Memory B cell (primary cell): ENCODE results near the gene SH3PXD2B.

Source experiments
- ATAC-seq: fragments of 150-1000 bp; cut with Tn5 transposase; 2 replicates; pipeline ENCODE4 v1.10.0; 2021; ENCODE audit warnings: low read depth, mild to moderate bottlenecking, moderate library complexity
- DNase-seq, 2 donors: peaks; one replicate each; pipeline ENCODE4 v3.0.0; 2022; ENCODE audit warnings: low spot score in 2 of 2
- H3K27ac Mint-ChIP-seq: one replicate; pipeline ENCODE4 v1.8.0; 2022; ENCODE audit warnings: mild to moderate bottlenecking, moderate library complexity, mixed read lengths
- H3K27me3 Mint-ChIP-seq: one replicate; pipeline ENCODE4 v1.8.0; 2022; ENCODE audit warnings: mixed read lengths
- H3K36me3 Mint-ChIP-seq: one replicate; pipeline ENCODE4 v1.8.0; 2022; ENCODE audit warnings: mild to moderate bottlenecking, mixed read lengths
- H3K4me1 Mint-ChIP-seq: one replicate; pipeline ENCODE4 v1.8.0; 2022; ENCODE audit warnings: mixed read lengths
- H3K4me3 Mint-ChIP-seq: one replicate; pipeline ENCODE4 v1.8.0; 2022; ENCODE audit warnings: mild to moderate bottlenecking, moderate library complexity, mixed read lengths
- H3K9me3 Mint-ChIP-seq: one replicate; pipeline ENCODE4 v1.8.0; 2022; ENCODE audit warnings: mixed read lengths

Gene SH3PXD2B

DNA sequence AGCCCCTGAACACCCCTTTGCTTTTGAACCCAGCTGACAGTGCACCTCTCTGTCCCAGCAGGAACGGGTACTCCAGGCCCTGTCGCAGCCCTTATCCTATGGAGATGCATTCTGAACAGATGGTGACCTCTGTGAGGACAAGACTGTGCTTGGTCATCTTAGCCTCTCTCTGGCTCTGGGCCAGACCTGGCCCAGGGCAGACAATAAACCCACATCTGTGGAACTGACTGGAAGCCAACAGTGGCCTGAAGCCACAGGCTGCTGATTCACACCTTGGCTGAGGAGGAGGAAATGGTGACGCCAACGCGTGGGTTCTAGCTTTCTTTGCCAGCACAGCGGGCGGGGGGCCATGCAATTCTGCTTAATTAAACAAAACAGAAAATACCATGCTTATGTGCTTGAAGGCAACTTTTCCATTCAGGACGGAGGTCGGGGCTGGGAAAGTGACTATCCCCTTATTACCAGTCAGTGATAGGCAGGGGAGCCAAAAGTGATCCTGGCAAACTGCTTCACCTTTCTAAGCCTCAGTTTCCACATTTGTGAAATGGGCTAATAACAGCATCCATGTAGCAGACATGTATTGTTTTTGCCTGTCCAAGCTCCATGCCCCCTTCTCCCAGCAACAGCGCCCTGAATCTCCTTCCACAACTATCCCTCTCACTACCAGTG, 10.8 kb downstream of the SH3PXD2B start:
- Mint-ChIP-seq H3K4me3 (no peak overlapping the region), H3K27me3 (peaks cover 7% of the 10 kb centered on the region), H3K27ac (no peak overlapping the region), H3K9me3 (no peaks in the 10 kb centered on the region), H3K4me1 (no peaks in the 10 kb centered on the region), H3K36me3 (no peaks in the 10 kb centered on the region)
- ATAC-seq = no peak
- DNase-seq = no peak

DNA sequence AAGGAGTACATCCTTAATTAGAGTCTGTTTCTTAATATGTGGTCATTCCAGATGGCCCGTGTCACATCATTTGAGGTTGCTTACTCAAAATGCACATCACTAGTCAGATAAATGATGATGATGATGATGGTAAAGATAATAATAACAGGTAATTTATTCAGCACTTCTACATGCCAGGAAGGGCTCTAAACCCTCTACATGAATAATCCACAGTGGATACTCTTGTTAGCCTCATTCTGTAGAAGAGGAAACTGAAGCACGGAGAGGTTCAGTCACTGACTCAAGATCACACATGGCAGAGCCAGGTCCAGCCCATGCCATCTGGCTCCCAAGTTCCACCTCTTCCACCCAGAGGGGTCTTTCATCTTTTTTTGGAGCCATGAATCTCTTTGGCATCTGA, 11.7 kb downstream of the SH3PXD2B start:
- DNase-seq = no peak
- no peak overlapping the region for H3K27ac Mint-ChIP-seq
- ATAC-seq = no peak
- H3K9me3 Mint-ChIP-seq = no peaks in the 10 kb centered on the region
- no peaks in the 10 kb centered on the region for H3K4me1 Mint-ChIP-seq
- no peak overlapping the region for H3K4me3 Mint-ChIP-seq
- no peaks in the 10 kb centered on the region for H3K36me3 Mint-ChIP-seq
- peaks cover 8% of the 10 kb centered on the region for H3K27me3 Mint-ChIP-seq

DNA sequence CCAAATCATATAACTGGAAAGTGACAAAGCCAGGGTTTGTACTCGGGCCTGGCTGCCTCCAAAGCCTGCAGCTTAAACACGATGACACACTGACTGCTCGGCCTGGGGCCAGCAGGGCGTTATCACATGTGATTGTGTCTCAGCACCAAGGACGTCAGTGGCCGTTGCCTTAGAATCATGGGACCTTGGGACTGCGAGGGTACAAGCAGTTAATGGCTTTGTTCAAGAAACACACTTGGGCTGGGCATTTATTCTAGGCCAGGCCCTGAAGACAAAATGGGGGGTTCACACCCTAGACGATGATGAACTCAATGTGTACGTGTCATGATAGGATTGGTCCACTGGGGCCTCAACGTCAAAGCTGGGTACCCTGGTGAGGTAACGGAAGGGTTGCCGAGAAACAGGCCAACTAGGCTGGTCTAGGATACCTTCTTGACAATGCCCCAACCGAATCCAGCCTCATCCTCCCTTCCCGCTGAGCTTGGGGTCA, 13.0 kb downstream of the SH3PXD2B start:
- Mint-ChIP-seq H3K36me3 (no peaks in the 10 kb centered on the region), H3K27ac (no peak overlapping the region), H3K4me1 (no peaks in the 10 kb centered on the region), H3K4me3 (no peak overlapping the region), H3K27me3 (peaks cover 8% of the 10 kb centered on the region), H3K9me3 (no peaks in the 10 kb centered on the region)
- ATAC-seq = no peak
- DNase-seq = no peak

DNA sequence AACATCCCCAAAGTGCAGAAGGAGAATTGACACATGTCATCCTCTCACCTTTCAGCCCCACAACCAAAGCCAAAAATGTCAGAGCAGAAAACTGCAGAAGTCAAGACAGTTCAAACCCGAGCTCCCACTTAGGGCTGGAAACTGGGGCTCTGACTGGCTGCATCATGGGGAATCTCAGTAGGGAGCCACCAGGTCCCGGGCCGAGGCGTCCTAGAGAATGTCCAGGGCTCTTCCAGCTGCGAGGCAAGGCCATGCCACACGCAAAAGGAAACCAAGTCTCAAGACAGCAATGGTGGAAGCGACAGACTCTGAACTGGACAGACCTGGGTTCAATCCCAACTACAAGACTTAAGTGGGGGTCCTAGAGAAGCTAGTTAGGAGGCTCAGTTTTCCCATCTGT, 13.8 kb downstream of the SH3PXD2B start:
- no peaks in the 10 kb centered on the region for H3K4me1 Mint-ChIP-seq
- no peak overlapping the region for H3K4me3 Mint-ChIP-seq
- H3K27ac Mint-ChIP-seq = no peak overlapping the region
- DNase-seq (no peak), ATAC-seq (no peak)
- peaks cover 8% of the 10 kb centered on the region for H3K27me3 Mint-ChIP-seq
- no peaks in the 10 kb centered on the region for H3K36me3 Mint-ChIP-seq
- no peaks in the 10 kb centered on the region for H3K9me3 Mint-ChIP-seq

DNA sequence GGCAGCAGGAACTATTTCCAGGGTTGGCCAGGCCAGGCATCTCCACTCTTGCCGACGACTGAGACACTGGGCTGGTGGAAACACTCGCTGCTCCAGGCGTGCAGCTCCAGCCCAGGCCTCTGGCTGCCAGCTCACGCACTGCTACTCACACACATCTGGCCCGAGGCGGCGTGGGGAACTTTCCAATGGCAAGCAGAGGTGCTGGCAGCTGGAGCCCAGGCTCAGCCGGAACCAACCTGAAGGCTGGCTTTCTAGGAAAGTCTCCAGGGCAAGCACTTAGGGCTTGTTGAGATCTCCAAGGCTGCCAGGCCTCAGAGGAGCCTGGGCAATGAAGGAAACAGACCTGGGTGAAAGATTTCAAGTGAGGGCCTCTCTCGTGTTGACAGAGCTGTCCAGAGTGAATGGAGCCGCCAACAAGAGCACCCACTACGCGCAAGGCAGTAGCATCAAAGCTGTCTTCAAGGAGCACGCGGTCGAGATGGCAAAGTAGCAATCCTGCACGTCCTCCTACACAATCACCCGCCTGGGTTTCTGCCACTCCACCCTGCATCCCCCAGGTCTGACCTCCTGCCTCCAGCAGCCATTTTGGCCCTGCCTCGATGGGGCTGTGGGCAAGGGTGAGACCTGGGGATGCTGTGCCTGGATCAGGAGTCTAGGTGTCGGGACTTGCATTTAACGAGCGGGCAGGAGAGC, 14.4 kb downstream of the SH3PXD2B start:
- ATAC-seq (no peak), DNase-seq (no peak)
- Mint-ChIP-seq H3K9me3 (no peaks in the 10 kb centered on the region), H3K27me3 (peaks cover 7% of the 10 kb centered on the region), H3K4me1 (no peaks in the 10 kb centered on the region), H3K27ac (no peak overlapping the region), H3K4me3 (no peak overlapping the region), H3K36me3 (no peaks in the 10 kb centered on the region)

DNA sequence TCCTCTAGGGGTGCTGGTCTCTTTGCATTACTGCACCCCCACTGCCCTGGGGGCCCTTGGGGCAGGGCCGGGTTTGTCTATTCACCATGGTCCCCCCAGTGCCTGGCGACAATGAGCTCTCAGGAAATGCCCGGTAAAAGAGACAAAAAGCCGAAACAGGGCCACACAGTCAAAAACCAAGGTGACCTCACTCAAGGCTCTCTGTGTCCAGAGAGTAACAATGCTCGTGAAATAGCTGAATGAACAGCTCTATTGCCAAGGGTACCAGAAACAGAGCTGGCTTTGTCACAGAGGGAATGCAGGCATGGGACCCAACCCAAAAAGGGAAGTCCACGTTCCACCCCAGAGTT, 16.0 kb downstream of the SH3PXD2B start:
- Mint-ChIP-seq H3K9me3 (no peaks in the 10 kb centered on the region), H3K36me3 (no peaks in the 10 kb centered on the region), H3K4me3 (no peak overlapping the region), H3K27ac (no peak overlapping the region), H3K27me3 (peaks cover 6% of the 10 kb centered on the region), H3K4me1 (no peaks in the 10 kb centered on the region)
- DNase-seq = no peak
- ATAC-seq = no peak

DNA sequence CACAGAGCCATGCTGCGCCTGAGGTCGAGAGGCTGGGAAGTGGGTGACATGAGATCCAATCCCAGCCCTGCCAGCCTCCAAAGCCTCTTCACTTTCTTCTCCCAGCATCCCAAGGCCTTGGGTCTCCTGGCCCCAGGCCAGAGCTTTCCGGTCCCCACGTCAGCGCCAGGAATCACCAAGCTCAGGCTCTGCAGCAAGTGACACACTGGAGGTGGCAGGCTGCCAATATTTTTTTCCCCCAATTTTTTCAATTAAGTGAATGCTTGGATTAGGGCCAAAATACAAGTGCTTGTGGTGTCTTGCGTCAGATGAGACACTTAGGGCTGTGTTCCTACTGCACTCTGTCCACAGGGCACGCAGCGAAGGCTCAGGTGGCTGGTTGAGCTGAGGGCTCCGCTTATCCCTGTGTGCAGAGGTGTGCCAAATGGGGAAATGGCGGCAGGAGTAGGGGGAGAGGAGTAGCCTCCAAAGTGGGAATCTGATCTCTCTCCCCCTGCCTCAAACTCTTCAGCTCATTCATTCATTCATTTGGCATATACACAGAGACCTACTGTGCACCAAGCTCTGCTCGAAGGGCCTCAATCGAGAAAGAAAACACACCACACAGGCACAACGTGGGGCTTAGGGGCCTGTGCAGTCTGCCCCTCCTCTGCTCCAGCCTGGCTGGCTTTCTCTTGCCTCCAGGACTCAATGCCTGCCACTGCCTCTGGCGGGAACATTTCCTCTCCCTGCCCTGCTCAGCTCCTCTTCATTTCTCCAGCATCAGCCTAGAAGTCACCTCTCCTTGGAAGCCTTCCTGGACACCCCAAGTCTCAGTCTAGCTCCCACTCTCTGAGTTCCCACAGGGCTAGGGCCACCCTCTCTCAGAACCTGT, 16.6 kb downstream of the SH3PXD2B start:
- H3K9me3 Mint-ChIP-seq = no peaks in the 10 kb centered on the region
- H3K4me3 Mint-ChIP-seq = no peak overlapping the region
- H3K36me3 Mint-ChIP-seq = no peaks in the 10 kb centered on the region
- peaks cover 6% of the 10 kb centered on the region for H3K27me3 Mint-ChIP-seq
- no peak overlapping the region for H3K27ac Mint-ChIP-seq
- no peak for ATAC-seq
- H3K4me1 Mint-ChIP-seq = no peaks in the 10 kb centered on the region
- DNase-seq = no peak

DNA sequence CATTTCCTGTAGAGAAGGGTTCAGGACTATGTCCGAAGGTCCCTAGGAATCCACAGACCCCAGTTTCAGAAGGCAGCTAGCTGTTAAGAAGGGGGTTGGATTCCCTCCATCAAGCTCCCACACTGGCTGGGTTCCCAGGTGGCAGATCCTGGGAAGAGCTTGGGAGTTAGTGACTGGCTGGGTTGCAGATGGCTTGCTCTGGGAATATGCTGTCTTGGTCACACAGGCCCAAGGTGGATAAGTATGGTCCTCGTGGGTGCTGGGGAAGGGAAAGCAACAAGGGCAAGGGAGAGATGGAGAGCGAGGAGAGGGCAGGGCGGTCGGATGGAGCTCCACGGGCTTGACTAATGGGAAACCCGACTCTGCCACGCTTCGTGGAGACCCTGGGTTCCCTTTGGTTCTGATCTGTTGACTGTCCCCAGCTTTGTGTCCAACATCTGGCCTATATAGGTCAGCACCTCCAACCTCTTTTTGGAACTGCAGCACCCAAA, 17.4 kb downstream of the SH3PXD2B start:
- DNase-seq = no peak
- Mint-ChIP-seq H3K27ac (no peak overlapping the region), H3K9me3 (no peaks in the 10 kb centered on the region), H3K4me3 (no peak overlapping the region), H3K27me3 (peaks cover 6% of the 10 kb centered on the region), H3K36me3 (no peaks in the 10 kb centered on the region), H3K4me1 (no peaks in the 10 kb centered on the region)
- ATAC-seq = no peak

DNA sequence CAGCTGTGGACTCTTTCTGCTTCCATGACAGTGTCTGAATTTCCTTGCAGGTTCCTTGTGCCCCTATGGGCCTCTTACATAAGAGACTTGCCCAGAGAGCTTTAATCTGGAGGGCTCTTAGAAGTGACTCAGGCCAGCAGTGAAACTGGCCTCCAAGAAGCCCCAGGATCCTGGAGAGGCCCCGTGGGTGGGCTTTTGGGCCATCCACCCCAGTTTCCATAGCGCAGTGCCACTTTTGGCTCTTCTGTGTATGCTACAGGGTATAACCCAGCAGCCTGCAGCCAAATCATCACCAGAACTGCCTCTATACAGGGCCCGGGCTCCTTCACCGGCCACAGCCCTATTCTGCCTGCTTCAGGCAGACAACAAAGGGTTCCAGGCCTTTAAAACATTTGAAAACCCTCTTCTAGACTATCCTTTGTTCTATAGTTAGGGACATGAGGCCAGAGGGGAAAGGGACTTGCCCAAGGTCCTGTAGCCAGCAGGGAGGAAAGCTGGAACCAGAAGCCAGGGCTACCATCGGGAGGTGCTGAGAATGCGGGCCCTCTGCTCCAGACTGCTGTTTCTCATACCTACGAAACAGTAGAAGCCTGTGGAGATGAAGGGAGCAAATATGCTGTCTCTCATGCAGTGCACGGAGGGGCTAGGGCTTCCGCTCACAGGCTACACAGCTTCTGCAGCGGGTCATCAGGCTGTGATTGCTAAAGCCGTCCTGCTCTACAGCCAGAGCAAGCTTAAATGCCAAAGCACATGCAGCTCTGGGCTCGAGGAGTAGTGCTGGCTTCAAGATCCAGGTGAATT, 18.0 kb downstream of the SH3PXD2B start:
- Mint-ChIP-seq H3K4me1 (no peaks in the 10 kb centered on the region), H3K4me3 (no peak overlapping the region)

DNA sequence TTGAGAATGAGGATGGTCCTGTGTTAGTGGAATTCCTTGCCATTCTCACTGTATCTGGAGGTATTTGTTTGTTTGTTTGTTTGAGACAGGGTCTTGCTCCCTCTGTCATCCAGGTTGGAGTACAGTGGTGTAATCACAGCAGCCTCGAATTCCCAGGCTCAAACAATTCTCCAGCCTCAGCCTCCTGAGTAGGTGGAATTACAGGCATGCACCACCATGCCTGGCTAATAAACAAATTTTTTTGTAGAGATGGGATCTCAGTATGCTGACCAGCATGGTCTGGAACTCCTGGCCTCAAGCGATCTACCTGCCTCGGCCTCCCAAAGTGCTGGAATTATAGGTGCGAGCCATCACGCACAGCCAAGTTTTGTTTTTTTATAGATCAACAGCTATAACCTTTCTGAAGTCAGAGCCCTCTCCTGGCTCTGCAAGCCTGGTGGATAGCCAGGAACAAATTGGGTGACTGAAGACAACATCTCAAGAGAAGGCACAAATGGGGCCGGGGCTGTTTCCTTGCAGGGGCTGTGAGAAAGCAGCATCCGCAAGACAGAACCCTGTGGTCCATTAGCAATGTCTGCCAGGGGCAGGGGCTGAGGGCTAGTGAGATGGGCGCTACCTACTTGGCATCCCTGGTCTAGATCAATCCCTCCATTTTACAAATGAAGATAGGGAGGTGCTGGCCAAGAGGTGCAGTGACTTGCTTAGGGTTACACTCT, 18.8 kb downstream of the SH3PXD2B start:
- no peak overlapping the region for H3K4me3 Mint-ChIP-seq
- no peaks in the 10 kb centered on the region for H3K4me1 Mint-ChIP-seq
- H3K9me3 Mint-ChIP-seq = no peaks in the 10 kb centered on the region
- DNase-seq (no peak), ATAC-seq (no peak)
- H3K27ac Mint-ChIP-seq = no peak overlapping the region
- H3K27me3 Mint-ChIP-seq = peaks cover 6% of the 10 kb centered on the region
- H3K36me3 Mint-ChIP-seq = no peaks in the 10 kb centered on the region

More for the DNA sequence above, 18.0 kb downstream of the SH3PXD2B start:
- ATAC-seq (no peak), DNase-seq (no peak)
- Mint-ChIP-seq H3K27ac (no peak overlapping the region), H3K9me3 (no peaks in the 10 kb centered on the region), H3K36me3 (no peaks in the 10 kb centered on the region), H3K27me3 (peaks cover 6% of the 10 kb centered on the region)

DNA sequence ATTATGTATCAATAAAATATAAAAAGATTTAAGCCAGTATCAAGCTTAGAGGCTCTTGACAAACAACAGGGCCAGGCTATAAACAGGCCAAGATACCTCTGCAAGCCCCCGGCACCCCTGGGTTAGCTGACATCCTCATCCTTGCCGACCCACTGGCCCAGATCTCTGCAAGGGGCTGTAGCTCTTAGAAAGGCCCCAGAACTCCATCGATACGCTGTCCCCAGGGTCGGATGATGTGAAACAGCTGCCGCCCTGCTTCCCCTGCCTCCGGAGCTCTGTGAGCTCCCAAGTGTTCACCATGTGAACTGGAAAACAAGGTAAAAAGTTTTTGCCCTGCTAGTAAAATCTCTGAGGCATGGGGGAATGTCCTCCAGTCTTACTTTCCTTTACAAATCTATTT, 20.1 kb downstream of the SH3PXD2B start:
- Mint-ChIP-seq H3K36me3 (no peaks in the 10 kb centered on the region), H3K9me3 (no peaks in the 10 kb centered on the region), H3K4me3 (no peak overlapping the region), H3K27ac (no peak overlapping the region), H3K27me3 (peaks cover 6% of the 10 kb centered on the region), H3K4me1 (no peaks in the 10 kb centered on the region)
- no peak for DNase-seq
- no peak for ATAC-seq

DNA sequence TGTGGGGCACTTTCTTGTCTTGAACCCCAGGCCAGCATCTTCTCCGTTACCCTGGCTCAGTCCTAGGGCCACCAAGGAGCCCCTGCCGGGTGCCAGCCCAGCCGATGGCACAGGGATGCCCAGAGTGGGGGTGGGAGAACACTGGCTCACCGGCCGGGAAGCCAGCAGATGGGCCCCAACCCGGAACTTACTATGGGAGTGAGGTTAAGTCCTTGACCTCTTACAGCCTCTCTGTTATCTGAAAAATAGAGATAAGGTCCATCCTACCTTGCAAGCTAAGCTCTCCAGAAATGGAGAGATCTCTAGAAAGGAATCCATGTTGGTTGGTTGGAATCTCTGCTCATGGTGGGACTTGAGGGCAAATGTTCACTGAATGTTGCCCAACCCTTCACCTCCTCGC, 20.8 kb downstream of the SH3PXD2B start:
- no peak overlapping the region for H3K27ac Mint-ChIP-seq
- no peak overlapping the region for H3K4me3 Mint-ChIP-seq
- no peaks in the 10 kb centered on the region for H3K4me1 Mint-ChIP-seq
- peaks cover 7% of the 10 kb centered on the region for H3K27me3 Mint-ChIP-seq
- ATAC-seq (no peak), DNase-seq (no peak)
- no peaks in the 10 kb centered on the region for H3K9me3 Mint-ChIP-seq
- H3K36me3 Mint-ChIP-seq = no peaks in the 10 kb centered on the region

DNA sequence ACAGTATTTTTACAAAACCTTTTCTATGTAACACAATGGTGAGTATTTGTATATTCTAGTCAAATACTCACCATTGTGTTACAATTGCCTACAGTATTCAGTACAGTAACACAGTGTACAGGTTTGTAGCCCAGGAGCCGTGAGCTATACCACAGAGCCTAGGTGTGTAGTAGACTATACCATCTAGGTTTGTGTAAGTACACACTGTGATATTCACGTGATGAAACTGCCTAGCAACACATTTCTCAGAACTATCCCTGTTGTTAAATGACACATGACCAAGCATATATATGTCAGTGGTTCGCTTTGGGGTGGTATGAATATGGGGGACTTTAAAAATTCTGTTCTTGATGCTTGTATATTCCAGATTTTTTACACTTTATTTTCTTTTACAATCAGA, 21.3 kb downstream of the SH3PXD2B start:
- ATAC-seq (no peak), DNase-seq (no peak)
- peaks cover 8% of the 10 kb centered on the region for H3K27me3 Mint-ChIP-seq
- H3K36me3 Mint-ChIP-seq = no peaks in the 10 kb centered on the region
- no peaks in the 10 kb centered on the region for H3K9me3 Mint-ChIP-seq
- H3K4me1 Mint-ChIP-seq = no peaks in the 10 kb centered on the region
- no peak overlapping the region for H3K27ac Mint-ChIP-seq
- H3K4me3 Mint-ChIP-seq = no peak overlapping the region
